Central memory CD8-positive, alpha-beta T cell (primary cell): Measurements from ENCODE around the gene OPCML.

Source experiments
- ATAC-seq: fragments of 150-1000 bp; cut with Tn5 transposase; replicated peaks from 2 replicates; pipeline ENCODE4 v1.10.0; 2022; ENCODE audit warnings: mild to moderate bottlenecking, moderate FRiP score, moderate number of reproducible peaks; ENCODE audit not compliant: poor library complexity, severe bottlenecking; ENCODE audit errors: extremely low read depth
- DNase-seq, 2 donors: peaks; one replicate each; pipeline ENCODE4 v3.0.0; 2021; ENCODE audit warnings: low spot score in 2 of 2
- H3K27ac Mint-ChIP-seq: one replicate; pipeline ENCODE4 v1.8.0; 2022; ENCODE audit warnings: low read depth, mild to moderate bottlenecking, moderate library complexity, mixed read lengths
- H3K27me3 Mint-ChIP-seq: one replicate; pipeline ENCODE4 v1.8.0; 2022; ENCODE audit warnings: mixed read lengths
- H3K36me3 Mint-ChIP-seq: one replicate; pipeline ENCODE4 v1.8.0; 2022; ENCODE audit warnings: mild to moderate bottlenecking, moderate library complexity, mixed read lengths; ENCODE audit not compliant: insufficient read depth
- H3K4me1 Mint-ChIP-seq: one replicate; pipeline ENCODE4 v1.8.0; 2022; ENCODE audit warnings: mixed read lengths
- H3K4me3 Mint-ChIP-seq: one replicate; pipeline ENCODE4 v1.8.0; 2022; ENCODE audit warnings: mild to moderate bottlenecking, moderate library complexity, mixed read lengths
- H3K9me3 Mint-ChIP-seq: one replicate; pipeline ENCODE4 v1.8.0; 2022; ENCODE audit warnings: mixed read lengths

The OPCML gene

DNA sequence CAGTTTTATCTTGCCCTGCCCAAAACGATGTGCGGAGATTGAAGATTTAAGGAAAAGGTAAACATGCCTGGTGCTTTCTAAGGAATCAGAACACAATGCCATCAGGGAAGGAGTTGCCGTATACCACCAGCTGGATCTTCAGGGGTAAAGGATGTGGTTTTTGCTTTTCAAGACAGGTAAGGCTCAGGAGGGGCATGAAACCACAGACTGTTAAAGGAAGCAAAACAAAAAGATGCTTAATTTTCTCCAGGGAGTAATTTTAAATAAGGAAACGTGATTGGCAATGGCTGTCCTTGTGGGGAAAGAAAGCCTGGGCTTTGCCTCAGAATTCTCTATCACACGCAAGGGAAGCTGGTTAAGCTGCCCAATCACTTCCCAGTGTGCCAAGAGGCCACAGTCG is 655.6 kb downstream of the OPCML start:
- no peaks in the 10 kb centered on the region for H3K4me1 Mint-ChIP-seq
- no peak overlapping the region for H3K27ac Mint-ChIP-seq
- H3K9me3 Mint-ChIP-seq, result peaks cover 6% of the 10 kb centered on the region
- H3K36me3 Mint-ChIP-seq, result no peaks in the 10 kb centered on the region
- no peaks in the 10 kb centered on the region for H3K27me3 Mint-ChIP-seq
- DNase-seq (no peak), ATAC-seq (no peak)
- no peak overlapping the region for H3K4me3 Mint-ChIP-seq

DNA sequence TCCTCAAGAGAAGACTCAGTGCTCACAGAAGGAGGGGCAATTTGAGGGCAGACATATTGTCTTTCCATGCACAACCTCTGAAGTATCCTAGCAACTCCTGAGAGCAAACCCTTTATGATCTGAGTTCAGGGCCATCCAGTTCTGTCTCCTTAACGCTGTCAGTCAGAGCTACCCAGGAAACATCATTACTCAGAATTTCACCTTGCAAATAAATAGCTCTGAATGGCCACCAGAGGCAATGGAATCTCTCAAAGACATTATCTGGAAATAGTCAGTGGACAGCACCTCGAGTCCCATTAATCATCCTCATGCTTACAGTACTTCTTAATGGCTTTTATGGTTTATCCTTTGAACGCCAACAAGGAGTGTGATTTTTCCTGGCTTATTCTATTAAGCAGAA is 656.1 kb downstream of the OPCML start:
- Mint-ChIP-seq H3K4me3 (no peak overlapping the region), H3K27ac (no peak overlapping the region), H3K36me3 (no peaks in the 10 kb centered on the region), H3K27me3 (no peaks in the 10 kb centered on the region), H3K9me3 (peaks cover 6% of the 10 kb centered on the region), H3K4me1 (no peaks in the 10 kb centered on the region)
- DNase-seq (no peak), ATAC-seq (no peak)

DNA sequence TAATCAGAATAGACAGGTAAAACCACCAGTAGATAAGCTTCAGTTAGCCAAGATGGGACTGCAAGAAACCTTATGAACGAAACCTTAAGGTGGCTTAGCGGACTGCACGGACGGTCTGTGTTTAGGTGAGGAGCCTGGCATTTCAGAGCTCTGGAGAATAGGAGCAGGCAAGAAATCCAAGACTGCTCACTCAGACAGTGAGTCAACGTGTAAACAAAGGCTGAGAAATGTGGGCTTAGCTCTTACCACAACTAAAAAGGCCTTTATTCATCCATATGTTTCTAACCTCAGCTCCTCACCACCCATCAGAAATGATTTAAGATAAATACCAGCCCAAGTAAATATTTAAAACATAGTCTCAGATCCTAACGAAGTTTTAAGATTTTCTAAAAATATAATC is 657.7 kb downstream of the OPCML start:
- peaks cover 6% of the 10 kb centered on the region for H3K9me3 Mint-ChIP-seq

DNA sequence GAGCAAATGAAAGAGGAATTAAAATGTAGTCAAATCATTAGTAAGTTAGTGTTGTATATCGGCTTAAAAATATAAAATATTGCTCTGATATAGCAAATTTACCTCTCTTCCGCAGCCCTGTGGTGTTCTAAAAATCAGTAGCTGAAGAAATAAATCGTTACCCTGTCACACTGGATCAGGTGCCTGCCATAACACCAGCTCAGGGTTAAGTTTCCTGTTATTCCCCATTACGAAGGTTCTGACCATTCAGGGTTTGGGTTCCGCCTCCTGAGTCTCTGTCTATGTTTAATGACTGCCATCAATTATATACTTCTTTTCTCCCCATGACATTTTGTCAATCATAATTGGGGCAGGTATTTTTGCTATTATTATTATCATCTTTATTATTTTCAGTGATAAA is 658.5 kb downstream of the OPCML start:
- DNase-seq (no peak), ATAC-seq (no peak)
- Mint-ChIP-seq H3K27me3 (no peaks in the 10 kb centered on the region), H3K9me3 (peaks cover 6% of the 10 kb centered on the region), H3K36me3 (no peaks in the 10 kb centered on the region), H3K4me1 (no peaks in the 10 kb centered on the region), H3K4me3 (no peak overlapping the region), H3K27ac (no peak overlapping the region)

More for the DNA sequence above, 657.7 kb downstream of the OPCML start:
- Mint-ChIP-seq H3K4me3 (no peak overlapping the region), H3K4me1 (no peaks in the 10 kb centered on the region), H3K27me3 (no peaks in the 10 kb centered on the region), H3K36me3 (no peaks in the 10 kb centered on the region), H3K27ac (no peak overlapping the region)
- ATAC-seq, result no peak
- DNase-seq, result no peak

DNA sequence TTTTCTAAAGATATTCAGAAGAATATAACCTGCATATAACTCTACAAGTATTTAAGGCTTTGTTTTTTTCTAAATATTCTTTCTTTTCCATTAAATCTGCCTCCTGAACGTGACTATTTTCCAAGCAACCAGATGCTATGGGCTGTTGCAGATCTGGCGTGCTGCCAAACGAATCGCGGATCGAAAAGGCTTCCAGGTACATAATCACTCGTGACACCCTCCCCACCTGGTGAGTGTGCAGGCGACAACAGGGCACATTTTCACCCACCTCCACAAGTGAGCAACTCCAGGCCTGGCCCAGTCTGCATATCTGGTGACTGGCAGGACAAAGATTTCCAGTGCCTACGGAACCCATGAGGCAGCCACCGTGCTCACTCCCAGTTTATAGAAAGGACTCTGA is 660.1 kb downstream of the OPCML start:
- Mint-ChIP-seq H3K9me3 (peaks cover 12% of the 10 kb centered on the region), H3K4me3 (no peak overlapping the region), H3K4me1 (no peaks in the 10 kb centered on the region), H3K27ac (no peak overlapping the region), H3K27me3 (no peaks in the 10 kb centered on the region), H3K36me3 (no peaks in the 10 kb centered on the region)
- no peak for DNase-seq
- ATAC-seq, result no peak

DNA sequence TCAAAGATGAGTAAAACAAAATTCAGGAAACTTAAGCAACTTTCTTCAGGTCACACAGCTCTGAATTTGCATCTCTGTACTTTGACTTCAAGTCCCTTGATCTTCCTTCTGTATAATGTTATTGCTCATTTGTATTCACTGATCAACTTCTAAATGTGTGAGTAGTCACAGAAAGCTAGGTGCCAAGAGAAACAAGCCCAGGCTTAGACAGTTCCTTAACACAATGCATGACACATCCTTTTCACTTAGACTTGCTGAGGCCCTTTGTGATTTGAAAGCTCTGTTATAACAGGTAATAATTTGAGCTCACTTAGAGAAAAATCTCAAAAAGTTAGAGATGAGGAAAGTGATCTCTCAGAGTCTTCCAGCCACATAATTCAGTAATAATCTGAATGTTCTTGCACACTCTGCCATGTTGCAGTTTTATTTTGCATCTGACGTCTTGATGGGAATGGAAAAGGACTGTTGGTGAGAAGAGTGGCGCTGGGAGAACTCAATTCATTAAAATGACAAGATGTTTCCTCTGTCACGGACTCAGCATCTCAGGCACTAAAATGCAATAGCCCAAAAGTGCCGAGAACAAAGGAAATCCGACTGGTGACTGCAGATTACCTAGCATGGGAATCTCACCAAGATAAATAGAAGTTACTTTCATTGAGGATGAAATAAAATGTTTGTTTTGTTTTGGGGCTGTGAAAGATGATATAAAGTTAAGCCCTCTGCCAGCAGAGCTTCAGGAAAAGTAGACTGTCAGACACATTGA is 665.3 kb downstream of the OPCML start:
- H3K4me1 Mint-ChIP-seq, result no peaks in the 10 kb centered on the region
- H3K27me3 Mint-ChIP-seq, result no peaks in the 10 kb centered on the region
- no peak overlapping the region for H3K27ac Mint-ChIP-seq
- H3K9me3 Mint-ChIP-seq, result peaks cover 6% of the 10 kb centered on the region
- no peaks in the 10 kb centered on the region for H3K36me3 Mint-ChIP-seq
- H3K4me3 Mint-ChIP-seq, result no peak overlapping the region
- no peak for ATAC-seq
- DNase-seq, result no peak

DNA sequence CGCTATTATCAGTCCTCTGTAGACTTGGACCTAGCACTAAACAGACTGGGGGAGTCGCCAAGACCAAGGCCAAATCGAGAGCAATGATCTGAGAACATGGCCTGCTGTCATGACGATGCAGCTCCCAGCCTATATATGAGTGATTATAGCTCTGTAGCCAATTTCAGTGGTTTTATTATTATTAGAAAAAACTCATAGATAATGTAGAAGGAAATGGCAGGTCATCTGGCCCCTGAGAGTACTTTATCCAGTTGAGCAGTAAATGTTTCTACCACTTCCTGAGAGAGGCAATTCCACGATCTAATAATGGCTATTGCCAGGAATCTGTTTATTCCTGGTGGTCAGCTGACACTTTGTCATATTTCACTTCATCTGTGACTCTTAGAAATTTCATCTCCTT is 666.7 kb downstream of the OPCML start:
- Mint-ChIP-seq H3K4me1 (no peaks in the 10 kb centered on the region), H3K27me3 (no peaks in the 10 kb centered on the region), H3K9me3 (peaks cover 6% of the 10 kb centered on the region), H3K27ac (no peak overlapping the region), H3K36me3 (no peaks in the 10 kb centered on the region), H3K4me3 (no peak overlapping the region)
- ATAC-seq (no peak), DNase-seq (no peak)

DNA sequence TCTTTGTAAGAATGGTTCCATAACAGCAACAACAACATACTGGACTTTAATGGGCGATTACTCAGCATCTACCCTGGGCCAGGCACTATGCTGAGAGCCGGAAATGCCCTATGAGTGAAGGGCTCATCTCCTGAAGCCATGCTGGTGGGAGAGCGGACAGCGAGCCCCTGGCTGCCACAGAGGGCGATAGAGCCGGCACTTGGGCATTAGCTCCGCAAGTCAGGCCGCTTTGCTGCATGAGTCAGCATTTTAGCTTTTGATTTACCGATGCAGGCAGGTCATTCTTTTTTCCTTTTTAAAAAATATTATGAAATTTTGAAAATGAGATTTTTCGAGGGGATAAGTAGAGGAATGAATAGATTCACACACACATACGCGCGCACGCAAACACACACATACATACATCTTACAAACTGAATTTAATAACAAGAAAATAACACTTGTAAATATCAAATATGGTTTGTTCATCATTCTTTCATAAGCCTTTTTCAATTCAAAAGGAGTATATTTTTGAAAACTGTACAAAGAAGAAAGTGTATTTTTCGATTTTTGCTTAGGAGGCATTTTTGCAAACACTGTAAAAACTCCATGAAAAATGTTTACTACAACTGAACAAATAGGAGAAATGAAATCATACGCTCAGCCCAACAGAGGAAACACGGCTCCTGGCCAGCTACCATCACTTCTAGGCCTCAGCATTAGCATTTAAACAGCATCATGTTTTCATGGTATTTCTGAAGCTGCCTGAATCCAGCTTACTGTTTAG is 667.3 kb downstream of the OPCML start:
- no peaks in the 10 kb centered on the region for H3K36me3 Mint-ChIP-seq
- ATAC-seq (no peak), DNase-seq (no peak)
- H3K9me3 Mint-ChIP-seq, result peaks cover 6% of the 10 kb centered on the region
- H3K4me3 Mint-ChIP-seq, result no peak overlapping the region
- no peaks in the 10 kb centered on the region for H3K4me1 Mint-ChIP-seq
- no peaks in the 10 kb centered on the region for H3K27me3 Mint-ChIP-seq
- H3K27ac Mint-ChIP-seq, result no peak overlapping the region

DNA sequence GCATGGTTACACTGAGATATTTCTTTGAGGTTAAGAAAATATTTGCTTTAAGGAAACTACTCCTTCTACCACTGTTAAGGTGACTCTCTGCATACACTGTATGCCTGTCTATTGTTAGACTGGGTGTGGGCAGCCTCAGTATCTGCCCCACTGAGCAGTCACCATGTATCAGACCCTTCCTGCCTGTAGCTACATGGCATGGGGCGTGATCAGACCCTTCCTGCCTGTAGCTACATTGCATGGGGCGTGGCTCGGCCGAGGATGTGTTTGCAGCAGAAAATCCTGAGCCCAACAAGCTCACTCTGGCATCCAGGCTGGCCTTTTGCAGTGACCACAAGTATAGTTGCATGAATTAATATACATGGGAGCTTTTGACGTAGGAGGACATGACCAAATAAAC is 669.4 kb downstream of the OPCML start:
- no peaks in the 10 kb centered on the region for H3K27me3 Mint-ChIP-seq
- H3K27ac Mint-ChIP-seq, result no peak overlapping the region
- no peak overlapping the region for H3K4me3 Mint-ChIP-seq
- ATAC-seq (no peak), DNase-seq (no peak)
- H3K9me3 Mint-ChIP-seq, result peaks cover 6% of the 10 kb centered on the region
- no peaks in the 10 kb centered on the region for H3K36me3 Mint-ChIP-seq
- H3K4me1 Mint-ChIP-seq, result no peaks in the 10 kb centered on the region

DNA sequence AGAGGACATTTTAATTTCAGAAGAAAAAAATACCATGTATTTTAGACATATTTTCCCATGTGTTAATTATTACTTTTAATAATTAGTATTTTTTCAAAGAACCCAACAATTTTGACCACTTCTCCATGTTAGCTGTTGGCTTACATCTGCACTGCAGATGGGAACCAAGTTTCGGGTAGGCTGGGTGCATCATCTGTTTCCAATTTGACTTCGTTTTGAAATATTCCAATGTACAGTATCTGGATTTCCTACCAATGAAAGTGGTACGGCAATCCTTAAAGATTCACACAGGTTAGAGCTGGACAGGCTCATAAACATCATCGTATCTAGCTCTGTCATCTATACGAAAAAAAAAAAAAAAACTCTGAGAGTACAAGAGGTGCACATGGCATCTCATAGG is 670.2 kb downstream of the OPCML start:
- no peaks in the 10 kb centered on the region for H3K36me3 Mint-ChIP-seq
- H3K27ac Mint-ChIP-seq, result no peak overlapping the region

DNA sequence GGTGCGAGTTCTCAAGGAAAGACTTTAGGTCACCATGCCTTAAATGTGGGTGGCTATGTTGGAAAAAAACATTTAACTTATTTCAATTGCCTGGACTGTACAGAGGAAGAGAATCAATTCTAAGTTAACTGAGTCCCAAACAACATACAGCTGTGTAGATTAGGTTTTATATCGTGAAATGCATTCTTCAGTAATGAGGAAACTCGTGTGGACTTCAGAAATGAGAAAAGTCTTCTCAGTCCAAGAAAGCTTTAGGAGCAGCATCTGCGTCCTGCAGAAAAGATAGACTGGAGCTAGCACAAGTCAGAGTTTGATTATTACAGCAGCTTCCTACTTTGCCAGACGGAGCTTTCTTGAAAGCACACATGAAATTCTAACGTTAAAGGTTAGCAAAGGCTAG is 673.0 kb downstream of the OPCML start:
- Mint-ChIP-seq H3K36me3 (no peaks in the 10 kb centered on the region), H3K4me1 (no peaks in the 10 kb centered on the region), H3K27ac (no peak overlapping the region), H3K27me3 (no peaks in the 10 kb centered on the region), H3K4me3 (no peak overlapping the region), H3K9me3 (no peaks in the 10 kb centered on the region)
- DNase-seq (no peak), ATAC-seq (no peak)

More for the DNA sequence above, 670.2 kb downstream of the OPCML start:
- DNase-seq, result no peak
- no peak overlapping the region for H3K4me3 Mint-ChIP-seq
- ATAC-seq, result no peak
- no peaks in the 10 kb centered on the region for H3K4me1 Mint-ChIP-seq
- H3K27me3 Mint-ChIP-seq, result no peaks in the 10 kb centered on the region
- H3K9me3 Mint-ChIP-seq, result no peaks in the 10 kb centered on the region

DNA sequence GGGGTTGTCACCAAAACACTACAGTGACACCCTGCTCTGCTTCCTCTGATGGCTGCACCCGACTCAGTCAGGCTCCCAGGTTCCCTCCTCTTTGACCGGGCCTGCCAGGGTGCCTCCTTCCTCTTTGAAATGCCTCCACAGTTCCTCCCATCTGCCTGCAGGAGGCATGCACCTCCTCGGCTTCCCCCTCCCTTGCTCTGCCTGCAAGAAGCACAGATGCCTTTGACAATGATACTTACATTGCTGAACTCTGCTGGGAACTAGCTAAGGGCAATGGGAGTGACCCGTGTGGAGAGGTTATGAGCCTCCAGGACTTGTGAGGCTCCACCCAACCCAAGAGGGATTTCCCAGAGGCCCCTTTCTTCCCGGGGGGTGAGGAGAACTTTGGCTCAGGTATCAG is 674.1 kb downstream of the OPCML start:
- no peak for ATAC-seq
- no peaks in the 10 kb centered on the region for H3K4me1 Mint-ChIP-seq
- H3K27ac Mint-ChIP-seq, result no peak overlapping the region
- no peak overlapping the region for H3K4me3 Mint-ChIP-seq
- no peaks in the 10 kb centered on the region for H3K9me3 Mint-ChIP-seq
- H3K27me3 Mint-ChIP-seq, result no peaks in the 10 kb centered on the region
- DNase-seq, result no peak
- no peaks in the 10 kb centered on the region for H3K36me3 Mint-ChIP-seq

DNA sequence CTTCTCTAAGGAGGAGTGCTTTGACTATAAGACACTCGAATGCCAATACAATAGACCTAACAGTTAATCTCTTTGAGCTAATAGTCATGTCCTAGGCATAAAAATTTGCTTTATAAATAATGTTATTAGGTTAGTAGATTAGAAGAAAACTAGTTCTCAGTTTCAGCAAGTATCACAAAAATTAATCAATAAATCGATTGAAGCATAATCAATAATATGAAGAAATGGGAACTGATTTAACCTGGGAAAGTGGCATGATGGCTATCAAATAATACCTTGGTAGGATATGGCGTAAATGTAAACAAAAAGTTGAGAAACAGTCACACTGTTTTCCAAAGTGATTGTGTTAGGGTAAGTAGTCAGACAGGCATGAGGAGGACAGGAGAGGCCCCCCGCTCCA is 676.3 kb downstream of the OPCML start:
- H3K4me1 Mint-ChIP-seq, result no peaks in the 10 kb centered on the region

More for the DNA sequence above, 676.3 kb downstream of the OPCML start:
- Mint-ChIP-seq H3K9me3 (no peaks in the 10 kb centered on the region), H3K36me3 (no peaks in the 10 kb centered on the region), H3K27ac (no peak overlapping the region), H3K27me3 (no peaks in the 10 kb centered on the region), H3K4me3 (no peak overlapping the region)
- ATAC-seq (no peak), DNase-seq (no peak)
